Nephron progenitor cell (in vitro differentiated cells): ENCODE measurements around the gene DDR1.

Experiments
- DNase-seq: peaks from one replicate; pipeline ENCODE4 v3.0.0; 2021
- H3K27ac Mint-ChIP-seq: 2 replicates; pipeline ENCODE4 v1.8.0; 2021; ENCODE audit warnings: mild to moderate bottlenecking, moderate library complexity, mixed read lengths
- H3K27me3 Mint-ChIP-seq: 2 replicates; pipeline ENCODE4 v1.8.0; 2021; ENCODE audit warnings: mild to moderate bottlenecking, low read depth, mixed read lengths; ENCODE audit not compliant: poor library complexity
- H3K36me3 Mint-ChIP-seq: 2 replicates; pipeline ENCODE4 v1.8.0; 2021; ENCODE audit warnings: low read depth, mixed read lengths
- H3K4me1 Mint-ChIP-seq: 2 replicates; pipeline ENCODE4 v1.8.0; 2021; ENCODE audit warnings: mixed read lengths
- H3K4me3 Mint-ChIP-seq: 2 replicates; pipeline ENCODE4 v1.8.0; 2021; ENCODE audit warnings: mild to moderate bottlenecking, moderate library complexity, mixed read lengths
- H3K9me3 Mint-ChIP-seq: 2 replicates; pipeline ENCODE4 v1.8.0; 2021; ENCODE audit warnings: mild to moderate bottlenecking, moderate library complexity, mixed read lengths
- TF ChIP-seq, protein P1 (sequence below): fragments of 200-600 bp; sonication (generic); IDR thresholded peaks from 2 replicates; pipeline ENCODE4 v1.5.0; 2021; ENCODE audit warnings: antibody characterized with exemption

The DDR1 gene

DNA sequence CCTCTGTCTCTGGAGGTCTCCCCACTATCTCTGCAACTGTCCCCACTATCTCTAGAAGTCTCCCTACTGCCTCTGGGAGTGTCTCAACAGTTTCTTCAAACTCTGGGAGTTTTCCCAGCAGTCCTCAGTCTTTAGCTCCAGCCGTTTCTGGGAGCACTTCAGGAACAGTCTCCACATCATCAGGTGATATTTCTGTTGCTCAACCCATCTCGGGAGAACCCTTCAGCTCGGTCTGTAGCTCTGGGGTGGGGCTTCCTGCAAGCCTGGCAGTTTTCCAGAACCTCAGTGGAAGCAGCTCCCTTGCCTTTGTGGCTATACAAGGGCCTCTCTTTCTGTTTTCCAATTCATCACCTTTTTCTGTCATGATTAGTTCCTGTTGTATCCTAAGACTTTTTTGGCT, 50.7 kb downstream of the DDR1 start:
- peaks cover 12% of the 10 kb centered on the region for H3K4me1 Mint-ChIP-seq
- peaks cover 12% of the 10 kb centered on the region for H3K27me3 Mint-ChIP-seq
- no peaks in the 10 kb centered on the region for H3K36me3 Mint-ChIP-seq
- no peak for DNase-seq
- no peak overlapping the region for H3K4me3 Mint-ChIP-seq
- TF ChIP-seq, protein P1, sequence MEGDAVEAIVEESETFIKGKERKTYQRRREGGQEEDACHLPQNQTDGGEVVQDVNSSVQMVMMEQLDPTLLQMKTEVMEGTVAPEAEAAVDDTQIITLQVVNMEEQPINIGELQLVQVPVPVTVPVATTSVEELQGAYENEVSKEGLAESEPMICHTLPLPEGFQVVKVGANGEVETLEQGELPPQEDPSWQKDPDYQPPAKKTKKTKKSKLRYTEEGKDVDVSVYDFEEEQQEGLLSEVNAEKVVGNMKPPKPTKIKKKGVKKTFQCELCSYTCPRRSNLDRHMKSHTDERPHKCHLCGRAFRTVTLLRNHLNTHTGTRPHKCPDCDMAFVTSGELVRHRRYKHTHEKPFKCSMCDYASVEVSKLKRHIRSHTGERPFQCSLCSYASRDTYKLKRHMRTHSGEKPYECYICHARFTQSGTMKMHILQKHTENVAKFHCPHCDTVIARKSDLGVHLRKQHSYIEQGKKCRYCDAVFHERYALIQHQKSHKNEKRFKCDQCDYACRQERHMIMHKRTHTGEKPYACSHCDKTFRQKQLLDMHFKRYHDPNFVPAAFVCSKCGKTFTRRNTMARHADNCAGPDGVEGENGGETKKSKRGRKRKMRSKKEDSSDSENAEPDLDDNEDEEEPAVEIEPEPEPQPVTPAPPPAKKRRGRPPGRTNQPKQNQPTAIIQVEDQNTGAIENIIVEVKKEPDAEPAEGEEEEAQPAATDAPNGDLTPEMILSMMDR, result no peak
- H3K27ac Mint-ChIP-seq, result no peak overlapping the region
- H3K9me3 Mint-ChIP-seq, result no peaks in the 10 kb centered on the region

DNA sequence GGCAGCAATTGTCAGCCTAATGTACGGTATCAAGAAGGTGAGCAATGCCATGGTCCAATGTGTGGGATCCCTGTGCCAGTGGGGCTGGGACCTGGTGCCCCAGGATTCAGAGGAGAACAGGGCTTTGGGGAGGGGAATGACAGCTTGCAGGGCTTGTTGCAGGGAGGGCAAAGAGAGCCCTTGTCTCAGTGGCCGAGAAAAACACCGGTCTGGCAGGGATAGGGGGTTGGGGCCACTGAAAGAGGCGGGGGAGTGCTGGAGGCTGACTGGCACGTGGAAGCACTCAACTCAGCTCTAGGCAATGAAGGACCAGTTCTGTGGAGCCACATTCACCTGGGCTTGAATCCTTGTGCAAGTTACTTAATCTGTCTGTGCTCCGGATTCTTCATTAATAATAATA, 52.9 kb downstream of the DDR1 start:
- DNase-seq, result no peak
- Mint-ChIP-seq H3K4me1 (peaks cover 12% of the 10 kb centered on the region), H3K36me3 (no peaks in the 10 kb centered on the region), H3K9me3 (no peaks in the 10 kb centered on the region), H3K4me3 (no peak overlapping the region), H3K27me3 (peaks cover 15% of the 10 kb centered on the region), H3K27ac (no peak overlapping the region)
- TF ChIP-seq, protein P1, result no peak

- no peak overlapping the region for H3K27ac Mint-ChIP-seq
- H3K4me3 Mint-ChIP-seq, result no peak overlapping the region
- no peak for DNase-seq
- H3K4me1 Mint-ChIP-seq, result peaks cover 18% of the 10 kb centered on the region
- H3K9me3 Mint-ChIP-seq, result no peaks in the 10 kb centered on the region
- TF ChIP-seq, protein P1, result no peak
- peaks cover 28% of the 10 kb centered on the region for H3K27me3 Mint-ChIP-seq
- H3K36me3 Mint-ChIP-seq, result no peaks in the 10 kb centered on the region
Measured at GRCh38 chr6:30938730-30939129, 54.4 kb downstream of the DDR1 start.

- Mint-ChIP-seq H3K9me3 (no peaks in the 10 kb centered on the region), H3K4me1 (peaks cover 18% of the 10 kb centered on the region), H3K27me3 (peaks cover 31% of the 10 kb centered on the region), H3K4me3 (no peak overlapping the region), H3K27ac (no peak overlapping the region), H3K36me3 (no peaks in the 10 kb centered on the region)
- DNase-seq, result no peak
- TF ChIP-seq, protein P1, result no peak
Measured at GRCh38 chr6:30939473-30939872, 55.2 kb downstream of the DDR1 start.

DNA sequence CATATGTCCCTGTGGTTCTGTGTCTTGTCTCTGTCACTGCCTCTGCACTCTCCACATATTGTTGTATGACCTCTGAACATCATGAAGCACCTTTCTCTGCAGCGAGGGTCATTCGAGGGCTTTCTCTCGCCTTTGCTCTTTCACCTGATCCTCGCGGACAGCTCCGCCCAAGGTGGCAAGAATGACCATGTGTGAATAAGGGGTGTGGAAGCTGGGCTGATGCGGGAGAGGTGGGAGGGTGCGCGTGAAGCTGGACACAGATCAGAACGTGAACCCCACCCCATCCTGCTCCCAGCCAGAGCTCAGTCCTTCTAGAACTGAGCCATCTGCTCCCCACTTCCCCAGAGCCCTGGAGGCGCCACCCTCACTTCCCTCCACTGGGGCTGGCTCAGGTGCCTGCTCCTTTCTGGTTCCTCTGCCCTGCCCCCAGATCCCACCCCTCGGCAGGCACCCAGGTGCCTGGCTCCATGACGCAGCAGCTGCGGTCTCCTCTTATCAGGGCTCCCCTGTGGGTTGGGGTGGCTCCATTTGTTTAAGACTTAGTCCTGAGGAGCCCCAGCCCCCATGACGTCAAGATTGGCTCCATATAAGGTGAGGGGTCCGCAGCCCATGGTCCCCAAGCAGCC, 56.2 kb downstream of the DDR1 start, which contains the start of gene MUCL3:
TSS of gene MUCL3 (plus strand) at position 613 of the 626 bp plus-strand sequence. CDS start 27 bp downstream, outside the sequence.
- no peaks in the 10 kb centered on the region for H3K9me3 Mint-ChIP-seq
- peaks cover 34% of the 10 kb centered on the region for H3K27me3 Mint-ChIP-seq
- H3K4me1 Mint-ChIP-seq, result peaks cover 18% of the 10 kb centered on the region
- no peaks in the 10 kb centered on the region for H3K36me3 Mint-ChIP-seq
- no peak within 1 kb of the TSS for H3K4me3 Mint-ChIP-seq
- no peak within 1 kb of the TSS for H3K27ac Mint-ChIP-seq
- no peak for DNase-seq
- TF ChIP-seq, protein P1, result no peak
